Ovary (tissue), 9 donors: Measurements from ENCODE around the gene PRKACB. TPM values are rescaled to one million over a fixed set of nuclear protein-coding genes. Genes with fewer than 3 reads are reported as not detected.

Experiments
- DNase-seq, 5 donors: peaks; one replicate each; pipeline ENCODE4 v3.0.0-alpha.2; 2019 to 2020
- H3K27ac ChIP-seq, 2 donors: fragments of 200-600 bp; one replicate each; pipeline versions ENCODE4 v1.5.1 to v1.8.0; 2019 to 2022
- H3K27me3 ChIP-seq: fragments of 200-600 bp; one replicate; pipeline ENCODE4 v1.8.0; 2022
- H3K36me3 ChIP-seq: fragments of 200-600 bp; sonication (generic); one replicate; pipeline ENCODE4 v1.5.1; 2019
- H3K4me1 ChIP-seq: one replicate; pipeline ENCODE4 v1.8.1; 2013; ENCODE audit warnings: mild to moderate bottlenecking, moderate library complexity; ENCODE audit not compliant: insufficient read depth
- H3K4me3 ChIP-seq: fragments of 200-600 bp; sonication (generic); one replicate; pipeline ENCODE4 v1.5.1; 2017
- H3K9me3 ChIP-seq, 2 donors: fragments of 200-600 bp in 1 of 2; sonication (generic) in 1 of 2; one replicate each; pipeline versions ENCODE4 v1.5.1 to v1.8.1; 2013 to 2019; ENCODE audit warnings: mild to moderate bottlenecking in 1 of 2, moderate library complexity in 1 of 2
- CTCF ChIP-seq, 3 donors: fragments of 450-650 bp in 2 of 3; fragments of 200-600 bp in 1 of 3; IDR thresholded peaks; one replicate each; pipeline versions ENCODE4 v1.5.1 to v1.8.0; 2016 to 2022; ENCODE audit warnings: antibody characterized with exemption in 3 of 3, mild to moderate bottlenecking in 1 of 3
- EP300 ChIP-seq: sonication (generic); formaldehyde crosslinking; IDR thresholded peaks from one replicate; pipeline ENCODE4 v1.6.1; 2017; ENCODE audit warnings: antibody characterized with exemption
- POLR2A ChIP-seq: fragments of 450-650 bp; IDR thresholded peaks from one replicate; pipeline ENCODE4 v1.6.1; 2017; ENCODE audit warnings: antibody characterized with exemption, mild to moderate bottlenecking, moderate library complexity
- WGBS, 3 donors: extraction: QIAGEN DNeasy Blood & Tissue Kit in 1 of 3; methylation state at CpG; one replicate each; pipeline versions ENCODE4 v1.1.5 to v1.1.7; 2013 to 2017; 5-methylcytosine and 5-hydroxymethylcytosine counted together
- intact Hi-C, 4 donors: fragments of 100-400 bp; cut with DNase I; formaldehyde crosslinking; loops; one replicate each; pipeline versions ENCODE4 v1.11.0 to v1.15.1; 2022 to 2023
- polyA plus RNA-seq, 2 donors: library from polyadenylated mRNA; stranded (reverse); fragments of 200-250 nt in 1 of 2; fragments of 350-450 nt in 1 of 2; fragmentation: Illumina TruSeq in 1 of 2; extraction: RNeasy Lipid Tissue Mini Kit (QIAGEN cat#74804) in 1 of 2; gene quantifications; one replicate each; pipeline ENCODE4 v1.2.3, GENCODE V29; 2013 to 2014
- total RNA-seq, 7 donors: library from RNA; depleted of rRNA in 2 of 7; stranded (reverse); fragments of >200 nt in 2 of 7; fragmentation: NEBNext Ultra II Directional in 3 of 7; extraction: Animal tissue kit (Norgen Biotek cat#: 25700) in 3 of 7; gene quantifications; one replicate each; pipeline versions ENCODE4 v1.1.0 to v1.2.4, GENCODE V29; 2016 to 2023
- donor health status: DM: no; HTN: no; CAD: no; lungs with moderate emphysema.
- donor health status: DM: no; HTN: no; CAD: no.
- donor health status: Bipolar disorder and iron deficiency.
- donor health status: DM: yes; HTN: yes; CAD: no.
- donor health status: DM: no; HTN: no; CAD: no.
- donor health status: DM: yes; HTN: yes; CAD: no.

The PRKACB gene
- total and polyA plus RNA-seq, 9 donors = 10.3 to 41.9 (median 26.1) TPM

GRCh38 chr1:84245563-84245962 lies 101.5 kb downstream of the PRKACB start:
- no peaks in the 10 kb centered on the region for H3K36me3 ChIP-seq
- H3K4me3 ChIP-seq = no peak overlapping the region
- H3K9me3 ChIP-seq = no peaks in the 10 kb centered on the region
- no peak overlapping the region for H3K27ac ChIP-seq
- H3K27me3 ChIP-seq = no peaks in the 10 kb centered on the region
- DNase-seq = no peak
- no peaks in the 10 kb centered on the region for H3K4me1 ChIP-seq
- TF ChIP-seq POLR2A (no peak), EP300 (no peak), CTCF (IDR thresholded peaks at IDR 0.05) (no peak)
- intact Hi-C loops = no loop called here
- 16 to 34% (median 27%) methylated on average over 3 of the region's 3 CpGs for WGBS, 3 donors

GRCh38 chr1:84246213-84246612 lies 102.1 kb downstream of the PRKACB start:
- WGBS, 3 donors = 52 to 77% (median 69%) methylated on average over 4 of the region's 4 CpGs
- no peaks in the 10 kb centered on the region for H3K27me3 ChIP-seq
- H3K4me3 ChIP-seq = no peak overlapping the region
- no peak overlapping the region for H3K27ac ChIP-seq
- no peak for DNase-seq
- TF ChIP-seq CTCF (IDR thresholded peaks at IDR 0.05) = no peak
- TF ChIP-seq POLR2A = no peak
- TF ChIP-seq EP300 = no peak
- no peaks in the 10 kb centered on the region for H3K4me1 ChIP-seq
- intact Hi-C loops = no loop called here
- no peaks in the 10 kb centered on the region for H3K36me3 ChIP-seq
- H3K9me3 ChIP-seq = no peaks in the 10 kb centered on the region

GRCh38 chr1:84247425-84248220 lies 103.6 kb downstream of the PRKACB start:
- WGBS, 3 donors = 88 to 91% (median 90%) methylated on average over 11 of the region's 11 CpGs
- no peaks in the 10 kb centered on the region for H3K27me3 ChIP-seq
- intact Hi-C loops = no loop called here
- no peaks in the 10 kb centered on the region for H3K4me1 ChIP-seq
- H3K9me3 ChIP-seq = no peaks in the 10 kb centered on the region
- H3K27ac ChIP-seq = no peak overlapping the region
- TF ChIP-seq POLR2A (no peak), EP300 (no peak), CTCF (IDR thresholded peaks at IDR 0.05) (no peak)
- H3K4me3 ChIP-seq = no peak overlapping the region
- no peak for DNase-seq
- no peaks in the 10 kb centered on the region for H3K36me3 ChIP-seq

- no peak for DNase-seq
- H3K27ac ChIP-seq = no peak overlapping the region
- no peak overlapping the region for H3K4me3 ChIP-seq
- TF ChIP-seq POLR2A = no peak
- TF ChIP-seq EP300 = no peak
- no peak for TF ChIP-seq CTCF (IDR thresholded peaks at IDR 0.05)
- no peaks in the 10 kb centered on the region for H3K36me3 ChIP-seq
- H3K27me3 ChIP-seq = no peaks in the 10 kb centered on the region
- 90 to 96% (median 95%) methylated on average over 2 of the region's 2 CpGs for WGBS, 3 donors
- no peaks in the 10 kb centered on the region for H3K9me3 ChIP-seq
- no peaks in the 10 kb centered on the region for H3K4me1 ChIP-seq
- intact Hi-C loops = loop anchor here in 1 of 4 donors (5.0 kb wide), 1 partner anchor 1858 kb away; no protein-coding TSS in a partner anchor
Observed at GRCh38 chr1:84250668-84251067, 106.6 kb downstream of the PRKACB start.
